HG02884 (cell line): Measurements from ENCODE around the gene NECTIN4.
"Not testable (repeated sequence)": the region's sequence is repeated elsewhere in the genome, so short reads cannot be mapped to it uniquely, and the experiment has no call there.

ENCODE experiments used
- ATAC-seq: cut with Tn5 transposase; IDR thresholded peaks from one replicate; pipeline ENCODE4 v1.9.1; 2021; ENCODE audit warnings: mild to moderate bottlenecking, moderate library complexity; ENCODE audit not compliant: unreplicated experiment

The NECTIN4 gene

DNA sequence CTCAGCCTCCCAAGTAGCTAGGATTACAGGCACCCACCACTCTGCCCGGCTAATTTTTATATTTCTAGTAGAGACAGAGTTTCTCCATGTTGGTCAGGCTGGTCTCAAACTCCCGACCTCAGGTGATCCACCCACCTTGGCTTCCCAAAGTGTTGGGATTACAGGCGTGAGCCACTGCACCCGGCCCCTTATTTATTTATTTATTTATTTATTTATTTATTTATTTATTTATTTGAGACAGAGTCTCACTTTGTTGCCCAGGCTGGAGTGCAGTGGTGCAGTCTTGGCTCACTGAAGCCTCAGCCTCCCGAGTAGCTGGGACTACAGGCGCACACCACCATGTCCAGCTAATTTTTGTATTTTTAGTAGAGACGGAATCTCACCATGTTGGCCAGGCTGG, 23.7 kb downstream of the NECTIN4 start:
- ATAC-seq: not testable (repeated sequence)

DNA sequence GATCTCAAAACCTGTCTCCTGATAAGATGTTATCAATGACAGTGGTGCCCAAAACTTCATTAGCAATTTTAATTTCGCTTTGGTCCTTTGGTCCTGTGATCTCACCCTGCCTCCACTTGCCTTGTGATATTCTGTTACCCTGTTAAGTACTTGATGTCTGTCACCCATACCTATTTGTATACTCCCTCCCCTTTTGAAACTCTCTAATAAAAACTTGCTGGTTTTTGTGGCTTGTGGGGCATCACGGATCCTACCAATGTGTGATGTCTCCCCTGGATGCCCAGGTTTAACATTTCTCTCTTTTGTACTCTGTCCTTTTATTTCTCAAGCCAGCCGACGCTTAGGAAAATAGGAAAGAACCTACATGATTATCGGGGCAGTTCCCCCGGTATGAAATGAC, 25.4 kb downstream of the NECTIN4 start:
- ATAC-seq: not testable (repeated sequence)

DNA sequence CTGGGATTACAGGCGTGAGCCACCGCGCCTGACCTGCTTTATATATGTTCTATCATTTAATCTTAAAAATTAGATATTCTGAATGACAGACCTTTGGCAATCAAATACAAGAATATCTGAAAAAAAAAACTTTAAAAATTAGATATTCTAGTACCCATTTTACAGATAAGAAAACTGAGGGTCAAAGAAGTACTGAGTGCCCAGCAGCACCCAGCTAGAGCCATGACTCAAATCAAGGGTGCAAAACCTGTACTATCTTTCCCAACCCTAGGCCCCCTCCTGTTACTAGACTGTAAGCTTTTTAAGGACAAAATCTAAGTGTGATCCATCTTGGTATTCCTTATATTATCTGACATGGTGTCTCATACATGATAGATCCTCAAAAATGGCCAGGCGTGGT, 27.9 kb downstream of the NECTIN4 start:
- ATAC-seq: no peak

DNA sequence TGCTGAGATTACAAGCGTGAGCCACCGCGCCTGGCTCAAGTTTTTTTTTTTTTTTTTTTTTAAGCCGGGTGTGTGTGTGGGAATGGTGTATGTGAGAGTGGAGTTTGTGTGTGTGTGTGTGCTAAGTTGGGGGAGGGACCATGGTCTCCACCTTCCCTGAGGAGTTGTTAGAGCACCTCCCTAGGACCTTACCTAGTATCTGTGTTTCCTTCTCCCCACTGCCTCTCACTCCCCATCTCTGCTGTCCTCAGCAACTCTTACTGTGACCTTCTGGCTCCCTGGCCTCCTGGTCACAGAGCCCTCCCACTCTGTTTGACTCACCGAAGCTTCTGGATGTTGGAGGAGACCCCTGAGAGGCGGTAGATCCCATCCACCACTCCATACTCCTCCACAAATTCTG, 30.1 kb downstream of the NECTIN4 start:
- no peak for ATAC-seq

DNA sequence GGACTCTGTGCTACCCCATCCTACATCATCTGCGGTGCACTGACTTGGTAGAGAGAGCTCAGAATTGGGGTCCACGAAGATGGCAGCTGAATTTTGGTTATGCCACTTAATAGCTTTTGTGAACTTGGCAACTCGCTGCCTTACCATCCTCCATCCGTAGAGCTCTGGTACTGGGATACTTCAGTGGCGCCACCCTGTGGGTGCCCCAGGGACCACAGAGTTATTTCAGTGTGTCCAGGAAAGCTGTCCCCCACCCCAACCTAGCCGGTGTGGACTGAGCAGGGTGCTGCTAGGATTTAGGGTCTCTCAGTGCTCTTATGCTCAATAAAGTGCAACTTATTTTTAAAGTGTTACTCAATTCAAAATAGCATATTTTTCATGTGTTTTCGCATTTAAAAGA, 34.6 kb downstream of the NECTIN4 start:
- no peak for ATAC-seq

DNA sequence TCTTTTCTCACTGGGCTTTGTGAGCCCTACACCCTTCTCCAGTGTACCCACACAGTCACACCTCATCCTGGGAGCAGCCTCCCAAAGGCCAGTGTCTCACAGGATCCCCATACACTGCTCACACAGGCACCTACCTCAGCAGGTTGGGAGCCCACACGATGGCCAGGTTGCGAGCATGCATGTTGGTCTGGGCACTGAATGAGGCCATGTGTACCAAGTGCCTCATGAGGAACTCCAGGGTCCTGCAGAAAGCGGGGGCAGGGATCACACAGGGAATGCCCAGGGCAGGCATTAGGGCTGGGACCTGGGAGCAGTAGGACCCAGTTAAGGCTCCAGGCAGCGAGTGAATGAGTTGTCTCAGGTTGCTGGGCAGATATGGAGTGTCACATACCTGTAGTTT, 35.1 kb downstream of the NECTIN4 start:
- ATAC-seq: no peak

DNA sequence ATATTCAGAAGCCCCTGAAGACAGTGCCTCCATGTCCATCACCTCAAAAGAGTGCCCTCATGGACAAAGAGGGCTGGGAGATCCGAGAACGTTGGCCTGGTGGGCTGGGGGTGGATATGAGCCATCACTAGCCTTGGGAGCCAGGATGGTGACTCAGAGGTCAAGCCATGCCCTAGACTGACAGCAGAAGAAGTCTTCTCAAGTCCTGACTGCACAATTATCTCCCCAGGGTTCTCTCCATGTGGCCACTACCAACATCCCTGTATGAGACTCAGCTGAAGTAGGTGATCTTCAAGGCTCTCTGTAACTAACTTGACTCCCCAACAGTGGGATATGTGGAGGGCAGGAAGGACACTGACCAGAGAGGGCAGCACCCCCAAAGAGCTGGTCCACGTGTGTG, 36.5 kb downstream of the NECTIN4 start:
- no peak for ATAC-seq

DNA sequence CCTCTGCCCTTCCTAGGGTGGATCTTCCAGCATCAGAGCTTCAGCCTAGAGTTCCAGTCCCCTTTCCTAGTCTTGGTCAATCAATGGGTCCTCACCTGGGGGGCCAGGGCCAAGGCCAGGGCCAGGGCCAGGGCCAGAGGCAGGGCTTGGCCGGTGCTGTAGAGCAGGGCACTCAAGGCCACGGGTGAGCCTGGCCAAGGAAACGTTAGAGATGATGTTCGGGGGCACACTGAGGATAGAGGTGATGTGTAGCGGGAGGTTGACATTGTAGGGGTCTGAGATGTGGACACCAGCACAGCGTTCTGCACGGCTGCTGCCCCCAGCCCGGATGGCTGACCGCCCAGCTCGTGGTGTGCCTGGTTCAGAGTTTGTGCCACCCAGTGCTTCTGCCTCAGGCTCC, 38.1 kb downstream of the NECTIN4 start:
- ATAC-seq: no peak

DNA sequence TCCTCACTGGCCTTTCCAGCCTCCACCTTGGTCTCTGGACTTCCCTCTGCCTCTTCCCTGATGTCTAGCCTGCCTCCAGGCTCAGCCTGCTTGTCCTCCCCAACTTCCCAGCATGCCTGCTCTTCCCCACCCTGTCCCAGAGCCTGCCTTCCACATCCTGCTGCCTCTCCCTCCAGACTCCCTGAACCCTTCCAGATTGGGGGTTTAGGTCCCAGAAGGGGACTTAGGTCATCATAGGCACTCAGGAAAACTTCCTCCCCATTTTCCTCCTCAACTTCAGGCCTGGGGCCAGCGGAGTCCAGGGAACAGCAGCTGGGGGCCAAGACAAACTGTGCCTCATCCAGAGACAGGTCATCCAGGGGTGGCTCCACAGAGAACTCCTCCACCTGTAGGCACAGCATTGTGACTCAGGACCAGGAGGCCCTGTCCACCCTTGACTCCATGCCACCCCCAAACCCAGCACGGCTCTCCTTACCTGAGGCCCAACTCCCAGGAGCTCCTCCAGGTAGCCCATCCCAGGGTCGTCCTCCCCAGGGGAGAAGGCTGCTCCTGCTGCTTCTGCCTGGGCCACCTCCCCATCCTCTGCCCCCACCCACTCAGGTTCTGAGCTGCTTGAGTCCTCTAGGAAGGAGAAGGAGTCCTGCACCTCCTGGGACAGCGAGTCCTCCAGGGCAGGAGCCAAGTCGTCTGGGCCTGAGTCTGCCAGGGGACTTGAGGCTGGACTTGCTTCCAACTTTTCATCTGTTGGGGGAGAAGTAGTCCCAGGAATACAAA, 40.2 kb downstream of the NECTIN4 start:
- ATAC-seq: no peak

DNA sequence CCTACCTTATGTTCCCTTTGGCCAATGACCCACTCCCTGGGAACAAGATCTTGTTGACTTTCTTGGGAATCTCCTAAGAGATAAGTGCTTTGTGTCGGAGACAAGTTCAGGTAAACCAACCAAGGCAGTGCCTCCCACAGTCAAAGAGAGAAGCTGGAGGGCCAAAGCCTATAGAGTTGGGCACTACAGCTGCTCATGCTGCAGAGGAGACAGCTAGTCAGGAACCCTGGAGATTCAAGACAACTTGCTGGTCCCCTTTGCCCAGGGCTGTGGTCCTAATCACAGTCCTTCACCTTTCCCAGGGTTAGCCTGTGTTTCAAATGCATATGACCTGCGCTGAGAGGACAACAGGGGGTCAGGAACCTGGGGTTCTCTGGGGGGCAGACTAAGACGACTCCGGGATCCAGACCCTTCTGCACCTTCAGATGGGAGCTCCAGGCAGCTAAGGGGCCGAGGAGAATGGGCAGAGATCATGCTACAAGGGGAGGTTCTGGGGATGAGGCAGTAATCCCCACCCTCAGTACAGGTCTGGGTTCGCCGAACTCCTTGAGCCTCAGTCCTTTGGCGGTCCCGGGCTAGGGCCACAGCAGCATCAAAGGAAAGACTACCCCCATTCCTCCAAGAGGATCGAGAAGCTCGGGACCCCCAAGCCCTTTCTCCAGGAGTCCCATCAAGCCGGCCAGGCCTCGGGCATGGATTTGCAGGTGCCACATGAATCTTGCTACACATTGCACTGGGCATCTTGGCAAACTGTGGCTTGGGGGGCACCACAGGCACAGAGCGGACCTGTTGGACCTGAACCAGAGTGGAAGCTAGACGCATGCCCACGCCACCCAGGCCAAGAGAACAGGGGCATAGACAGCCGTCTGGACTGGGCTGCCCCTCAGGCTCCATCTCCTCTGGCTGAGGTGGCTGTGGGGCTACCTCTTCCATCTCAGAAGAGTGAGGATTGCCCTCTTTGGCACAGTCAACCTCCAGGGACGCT, 41.6 kb downstream of the NECTIN4 start:
- no peak for ATAC-seq

DNA sequence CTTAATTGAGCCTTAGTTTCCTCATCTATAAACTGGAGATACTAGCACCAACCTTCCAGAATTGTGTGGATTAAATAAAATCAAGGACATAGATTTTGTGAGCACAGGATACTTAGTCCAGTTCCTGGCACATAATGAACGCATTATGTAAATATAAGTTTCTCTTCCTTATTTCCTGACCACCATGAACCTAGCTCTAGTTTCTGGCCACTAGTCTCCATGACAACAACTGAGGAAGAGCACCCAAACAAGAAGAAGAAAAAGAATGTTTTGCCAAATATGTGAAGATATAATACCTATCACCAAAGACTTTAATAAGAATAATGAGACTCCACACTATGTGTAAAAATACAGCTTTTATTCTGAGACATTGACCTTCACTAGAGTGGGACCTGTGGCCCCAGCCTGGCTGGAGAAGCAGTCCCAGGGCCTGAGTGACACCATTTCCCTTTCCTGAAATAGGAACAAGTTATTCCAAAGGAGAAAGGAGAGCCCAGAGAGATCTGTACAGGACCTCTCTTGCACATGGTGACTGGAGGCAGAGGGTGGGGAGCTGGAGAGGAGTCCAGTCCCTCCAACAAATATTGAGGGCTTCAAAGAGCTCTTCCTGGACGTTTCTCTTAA, 42.6 kb downstream of the NECTIN4 start:
- no peak for ATAC-seq

DNA sequence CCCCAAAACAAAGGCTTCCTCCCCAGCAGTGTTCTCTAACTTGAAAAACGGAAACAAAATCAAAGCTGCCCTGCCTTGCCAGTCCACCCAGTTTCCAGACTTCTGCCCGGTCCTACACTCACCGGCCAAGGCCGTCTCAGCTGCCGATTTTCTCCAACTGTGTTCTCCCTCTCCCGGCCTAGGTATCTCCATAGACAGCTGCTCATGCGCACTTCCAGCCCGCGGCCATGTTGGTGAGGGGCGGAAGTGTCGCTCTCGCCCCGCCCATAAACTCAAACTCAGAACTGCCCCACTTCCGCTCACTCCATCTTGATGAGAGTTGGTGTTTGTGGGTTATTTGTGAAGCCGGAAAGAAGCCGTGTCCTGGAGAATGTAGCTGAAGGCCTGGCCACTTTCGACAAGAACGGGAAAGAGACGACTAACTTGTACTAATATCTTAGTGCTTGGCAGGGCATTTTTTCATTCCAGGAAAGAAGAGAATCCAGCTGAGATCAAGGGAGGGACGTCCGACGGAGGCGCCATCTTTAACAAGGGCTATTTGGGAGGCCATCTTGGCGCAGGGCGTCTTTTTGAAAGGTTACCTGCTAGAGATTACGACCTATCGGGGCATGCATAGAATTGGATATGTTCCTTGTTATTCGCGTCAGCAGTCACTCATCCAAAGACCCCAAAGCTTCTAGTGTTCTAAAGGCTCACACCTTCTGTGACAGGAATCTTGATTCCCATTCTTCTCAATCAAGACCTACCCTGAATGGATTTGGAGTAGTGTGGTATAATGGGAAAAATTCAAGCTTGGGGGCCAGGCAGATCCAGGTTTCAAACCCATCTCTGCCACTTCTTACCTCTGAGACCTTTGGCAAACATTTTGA, 43.4 kb downstream of the NECTIN4 start, which contains the start of gene USF1:
USF1 (minus strand) TSS at position 242 of the 869 bp plus-strand sequence. CDS start 2,702 bp downstream, outside the sequence.
- ATAC-seq: peak; percentile 64

DNA sequence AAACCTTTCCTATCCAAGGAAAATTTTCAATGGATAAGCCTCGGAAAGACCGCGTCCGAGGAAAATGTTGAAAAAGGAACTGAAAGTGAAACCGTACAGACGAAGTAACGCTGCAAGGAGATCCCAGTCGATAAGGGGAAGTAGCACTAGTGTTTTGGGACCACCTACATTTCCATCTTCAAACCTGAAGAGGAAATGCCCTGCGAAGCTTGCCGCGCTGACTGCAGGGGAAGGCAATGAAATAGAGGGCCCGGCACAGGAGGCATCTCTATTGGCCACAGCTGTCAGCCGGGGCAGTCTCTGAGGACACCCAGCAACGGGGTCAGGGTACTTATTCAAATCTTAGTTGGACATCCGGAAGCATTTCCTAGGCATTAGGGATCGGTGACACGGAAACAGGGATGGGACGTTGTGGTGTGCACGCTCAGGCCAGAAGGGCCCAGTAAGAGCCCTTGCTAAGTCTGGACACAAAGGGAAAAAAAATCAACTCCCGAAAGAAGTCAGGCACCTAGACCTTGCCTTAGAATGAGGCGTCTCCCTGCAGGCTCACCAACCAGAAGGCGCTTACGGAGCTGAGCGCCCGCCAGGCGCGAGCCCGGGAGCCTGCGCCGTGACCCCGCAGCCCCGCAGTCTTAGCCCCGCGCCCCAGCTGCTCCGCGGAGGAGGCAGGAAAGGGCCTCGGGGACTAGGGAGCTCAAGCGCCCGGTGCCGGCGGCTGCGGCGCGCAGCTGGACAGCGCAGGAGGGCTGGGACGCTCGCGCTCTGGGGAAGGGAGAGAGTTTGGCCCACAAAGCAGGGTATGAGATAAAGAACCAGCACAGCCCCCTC, 44.2 kb downstream of the NECTIN4 start:
- ATAC-seq: peak; percentile 34

DNA sequence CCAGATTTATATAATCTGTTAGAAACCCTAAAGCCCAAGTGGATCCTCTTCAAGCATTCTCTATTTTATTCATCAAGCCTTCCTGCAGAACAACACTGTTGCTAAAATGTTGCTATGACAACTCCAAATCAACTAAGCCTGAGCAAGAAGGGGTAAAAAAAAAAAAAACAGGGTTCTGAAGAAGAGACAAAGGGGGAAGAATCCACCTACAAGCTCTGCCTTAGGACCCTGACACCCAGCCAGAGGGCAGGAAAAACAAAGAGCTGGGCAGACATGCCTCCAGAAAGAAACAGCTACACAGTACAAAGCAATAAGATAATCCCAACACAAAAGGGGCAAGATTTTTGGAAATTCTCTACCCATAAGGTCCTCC, 44.8 kb downstream of the NECTIN4 start:
- no peak for ATAC-seq

DNA sequence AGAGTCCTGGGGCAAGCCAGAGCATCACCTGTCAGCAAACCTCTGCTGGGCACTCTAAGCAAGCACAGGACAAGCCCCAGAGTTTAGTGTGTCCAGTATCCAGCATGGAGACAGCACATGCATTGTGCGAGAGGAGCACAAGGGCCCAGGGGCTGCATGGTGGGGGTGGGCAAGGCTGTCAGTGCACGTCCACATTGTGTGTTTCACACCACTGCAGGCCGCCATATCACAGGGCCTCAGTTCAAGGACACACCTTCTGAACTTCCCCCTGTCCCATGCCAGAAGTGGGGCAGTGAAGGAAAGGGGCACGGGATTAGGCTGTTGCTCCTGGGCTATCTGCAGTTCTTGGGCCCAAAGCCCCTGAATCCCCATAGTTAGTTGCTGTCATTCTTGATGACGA, 49.8 kb downstream of the NECTIN4 start:
- no peak for ATAC-seq

DNA sequence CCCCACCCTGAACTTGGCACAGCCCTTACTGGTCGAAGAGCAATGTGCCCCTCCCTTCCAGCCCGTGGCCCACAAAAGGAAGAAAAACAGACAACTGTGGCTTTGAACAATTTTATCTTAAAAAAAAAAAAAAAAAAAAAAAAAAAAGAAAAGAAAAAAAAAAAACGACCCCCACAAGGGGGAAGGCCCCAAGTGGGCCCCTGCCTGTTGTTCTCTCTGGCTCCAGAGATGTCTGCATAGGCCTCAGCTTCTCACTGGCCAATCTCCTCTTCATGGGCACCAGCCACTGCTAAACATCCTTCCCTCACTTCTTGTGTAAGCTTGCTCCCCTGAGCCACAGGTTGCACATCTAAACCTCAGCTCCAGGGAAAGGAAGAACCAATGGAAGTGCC, 50.2 kb downstream of the NECTIN4 start:
- no peak for ATAC-seq

DNA sequence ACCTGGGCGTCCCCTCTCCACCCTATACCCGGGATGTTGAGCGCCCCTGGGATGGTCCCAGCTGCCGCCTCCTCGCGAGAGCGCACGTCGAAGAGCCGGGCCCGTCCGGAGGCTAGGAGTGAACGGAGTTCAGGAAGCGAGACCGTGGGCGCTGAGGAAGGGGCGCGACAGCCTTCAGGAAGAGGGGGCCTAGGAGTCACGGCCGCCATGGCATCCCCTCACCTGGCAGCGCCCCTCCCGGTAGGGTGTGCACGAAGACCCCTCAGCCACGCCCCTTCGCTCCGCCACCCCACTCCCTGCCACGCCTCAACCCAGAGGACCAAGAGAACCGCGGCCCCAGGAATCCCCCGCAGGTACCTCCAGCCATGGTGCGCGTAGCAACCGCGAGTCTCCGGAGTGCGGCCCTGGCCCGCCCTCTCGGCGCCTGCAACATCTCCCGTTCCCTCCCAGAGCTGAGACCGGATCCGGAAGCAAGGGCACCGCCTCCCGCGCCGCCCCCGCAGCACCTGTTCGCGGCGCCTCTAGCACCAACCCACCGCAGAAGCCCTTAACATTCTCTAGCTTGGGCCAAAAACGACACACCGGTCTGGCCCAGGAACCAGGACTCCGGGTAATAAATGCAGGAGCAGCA, 50.7 kb downstream of the NECTIN4 start, which contains the start of gene TSTD1:
TSTD1 (minus strand) TSS at position 442 of the 631 bp plus-strand sequence; CDS start at position 367, 75 bp downstream.
- ATAC-seq: peak; percentile 89

DNA sequence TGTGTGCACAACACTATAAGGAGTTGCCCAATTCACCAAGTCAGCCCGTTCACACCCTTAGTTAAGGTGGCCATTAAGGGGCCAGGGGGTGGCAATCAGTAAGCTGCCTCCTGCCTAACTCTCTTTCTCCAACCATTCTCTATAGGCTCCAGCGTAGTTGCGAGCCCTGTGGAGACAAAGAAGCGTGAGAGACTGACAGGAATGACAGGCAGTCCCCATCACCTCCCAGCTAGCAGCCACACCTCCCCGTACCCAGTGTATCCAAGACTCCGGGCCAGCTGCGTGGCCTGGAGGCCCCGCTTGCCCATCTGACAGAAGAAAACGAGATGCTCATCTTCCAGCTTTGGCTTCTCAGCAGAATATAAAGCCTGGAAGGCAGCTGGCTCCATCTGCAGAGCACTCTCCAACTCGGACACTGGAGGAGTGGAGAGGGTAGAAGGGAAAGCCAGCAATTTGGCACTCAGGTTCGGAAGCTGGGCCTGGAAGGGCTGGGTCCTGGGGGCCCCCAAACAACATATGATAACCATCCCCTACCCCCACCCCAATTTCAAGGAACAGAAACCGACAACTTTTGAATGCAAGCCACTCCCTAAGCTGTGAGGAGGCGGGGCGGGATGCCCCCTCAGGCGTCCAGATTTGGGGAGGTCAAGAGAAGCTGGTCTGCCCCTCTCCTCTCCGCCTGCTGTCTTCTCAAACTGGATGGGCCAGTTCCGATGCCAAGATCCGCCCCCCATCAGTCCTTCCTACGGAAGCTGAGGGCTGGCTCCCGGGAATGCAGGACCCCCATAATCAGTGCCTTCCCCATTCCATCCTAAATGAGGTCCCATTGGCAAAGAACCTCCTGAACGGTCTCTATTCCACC, 51.5 kb downstream of the NECTIN4 start:
- no peak for ATAC-seq
